GM23338 (cell line): Measurements from ENCODE around the gene LIPH. TPM values are rescaled to one million over a fixed set of nuclear protein-coding genes. Genes with fewer than 3 reads are reported as not detected.

Experiments used
- ATAC-seq: fragments of 200-7000 bp; cut with Tn5 transposase; 3 replicates; pipeline ENCODE4 v1.9.1; 2020
- DNase-seq: peaks from one replicate; pipeline ENCODE4 v3.0.0-alpha.2; 2015; ENCODE audit warnings: low spot score
- H2AFZ ChIP-seq: fragments of 200-600 bp; sonication (generic); 2 replicates; pipeline ENCODE4 v1.8.0; 2016; ENCODE audit warnings: antibody characterized with exemption, mild to moderate bottlenecking, moderate library complexity
- H3F3A ChIP-seq: fragments of 200-600 bp; sonication (generic); replicated peaks from 2 replicates; pipeline ENCODE4 v1.8.0; 2017; ENCODE audit warnings: antibody characterized with exemption, mixed run types, low read depth
- H3K27ac ChIP-seq: fragments of 200-600 bp; sonication (generic); 2 replicates; pipeline ENCODE4 v1.6.1; 2016; ENCODE audit warnings: low read depth
- H3K27me3 ChIP-seq: fragments of 200-600 bp; sonication (generic); 2 replicates; pipeline ENCODE4 v1.8.0; 2016; ENCODE audit warnings: mild to moderate bottlenecking, mixed run types, moderate library complexity; ENCODE audit not compliant: insufficient read depth
- H3K36me3 ChIP-seq: fragments of 200-600 bp; sonication (generic); 2 replicates; pipeline ENCODE4 v1.8.0; 2016; ENCODE audit warnings: mild to moderate bottlenecking; ENCODE audit not compliant: insufficient read depth
- H3K4me1 ChIP-seq: fragments of 200-600 bp; sonication (generic); 2 replicates; pipeline ENCODE4 v1.8.0; 2016; ENCODE audit warnings: mild to moderate bottlenecking, moderate library complexity; ENCODE audit not compliant: insufficient read depth
- H3K4me2 ChIP-seq: fragments of 200-600 bp; sonication (generic); 2 replicates; pipeline ENCODE4 v1.7.1; 2017; ENCODE audit warnings: mixed run types
- H3K4me3 ChIP-seq: fragments of 200-600 bp; sonication (generic); 2 replicates; pipeline ENCODE4 v1.6.1; 2016; ENCODE audit warnings: mixed run types
- H3K79me2 ChIP-seq: fragments of 200-600 bp; sonication (generic); replicated peaks from 2 replicates; pipeline ENCODE4 v1.8.0; 2017; ENCODE audit warnings: mild to moderate bottlenecking; ENCODE audit not compliant: insufficient read depth
- H3K9me2 ChIP-seq: fragments of 200-600 bp; sonication (generic); 2 replicates; pipeline ENCODE4 v1.8.0; 2017; ENCODE audit not compliant: insufficient read depth
- H4K20me1 ChIP-seq: fragments of 200-600 bp; sonication (generic); replicated peaks from 2 replicates; pipeline ENCODE4 v1.8.0; 2017; ENCODE audit warnings: mild to moderate bottlenecking; ENCODE audit not compliant: insufficient read depth
- H3K27ac Mint-ChIP-seq: 2 replicates; pipeline ENCODE4 v1.8.0; 2020; ENCODE audit warnings: inconsistent platforms, mild to moderate bottlenecking, moderate library complexity, mixed read lengths
- H3K27me3 Mint-ChIP-seq: 3 replicates; pipeline ENCODE4 v1.8.0; 2022; ENCODE audit warnings: low read depth, mild to moderate bottlenecking, moderate library complexity, mixed read lengths, inconsistent platforms; ENCODE audit not compliant: insufficient read depth, poor library complexity
- H3K36me3 Mint-ChIP-seq: 3 replicates; pipeline ENCODE4 v1.8.0; 2021; ENCODE audit warnings: low read depth, mild to moderate bottlenecking, inconsistent platforms, moderate library complexity, mixed read lengths
- H3K4me1 Mint-ChIP-seq: 3 replicates; pipeline ENCODE4 v1.8.0; 2020; ENCODE audit warnings: mild to moderate bottlenecking, inconsistent platforms, mixed read lengths
- H3K4me3 Mint-ChIP-seq: 3 replicates; pipeline ENCODE4 v1.8.0; 2021; ENCODE audit warnings: moderate library complexity, mild to moderate bottlenecking, inconsistent platforms, mixed read lengths
- H3K9me3 Mint-ChIP-seq: 3 replicates; pipeline ENCODE4 v1.8.0; 2020; ENCODE audit warnings: moderate library complexity, mild to moderate bottlenecking, inconsistent platforms, mixed read lengths
- CREB1 ChIP-seq: fragments of 250-450 bp; sonication (Bioruptor Pico); IDR thresholded peaks from 2 replicates; pipeline ENCODE4 v1.5.0; 2020; ENCODE audit warnings: low read depth, mild to moderate bottlenecking, moderate library complexity
- CTCF ChIP-seq, 2 experiments: fragments of 200-600 bp in 1 of 2; sonication (generic) in 1 of 2; conservative IDR thresholded peaks; 2 replicates each; pipeline versions ENCODE4 v1.5.1 to v1.6.1; 2016 to 2017; ENCODE audit warnings: antibody characterized with exemption in 2 of 2, low read depth in 2 of 2, mild to moderate bottlenecking in 2 of 2, moderate library complexity in 1 of 2
- ETS1 ChIP-seq: IDR thresholded peaks from 2 replicates; pipeline ENCODE4 v1.6.1; 2016; ENCODE audit warnings: antibody characterized with exemption
- EZH2 ChIP-seq: fragments of 200-600 bp; sonication (generic); IDR thresholded peaks from one replicate; pipeline ENCODE4 v1.8.0; 2017; ENCODE audit warnings: antibody characterized with exemption, mild to moderate bottlenecking, low read depth; ENCODE audit not compliant: unreplicated experiment
- EZH2phosphoT487 ChIP-seq: fragments of 200-600 bp; sonication (generic); IDR thresholded peaks from one replicate; pipeline ENCODE4 v1.8.1; 2018; ENCODE audit warnings: antibody characterized with exemption; ENCODE audit not compliant: unreplicated experiment
- JUNB ChIP-seq: IDR thresholded peaks from one replicate; pipeline ENCODE4 v1.6.1; 2016; ENCODE audit warnings: antibody characterized with exemption; ENCODE audit not compliant: unreplicated experiment
- NANOG ChIP-seq: IDR thresholded peaks from 2 replicates; pipeline ENCODE4 v1.6.1; 2016; ENCODE audit warnings: antibody characterized with exemption, borderline replicate concordance
- POLR2AphosphoS5 ChIP-seq: IDR thresholded peaks from 2 replicates; pipeline ENCODE4 v1.6.1; 2016; ENCODE audit warnings: antibody characterized with exemption, low read depth
- REST ChIP-seq: IDR thresholded peaks from one replicate; pipeline ENCODE4 v1.6.1; 2018; ENCODE audit warnings: antibody characterized with exemption; ENCODE audit not compliant: unreplicated experiment
- STAT1 ChIP-seq: IDR thresholded peaks from one replicate; pipeline ENCODE4 v1.6.1; 2016; ENCODE audit warnings: antibody characterized with exemption; ENCODE audit not compliant: unreplicated experiment
- ZNF114 ChIP-seq: fragments of 250-450 bp; sonication (Bioruptor Pico); IDR thresholded peaks from 2 replicates; pipeline ENCODE4 v1.5.0; 2020; ENCODE audit warnings: mild to moderate bottlenecking, moderate library complexity
- ZNF331 ChIP-seq: fragments of 250-450 bp; sonication (Bioruptor Pico); IDR thresholded peaks from 2 replicates; pipeline ENCODE4 v1.5.0; 2020; ENCODE audit warnings: low read depth, mild to moderate bottlenecking, moderate library complexity
- ZNF462 ChIP-seq: fragments of 250-450 bp; sonication (Bioruptor Pico); IDR thresholded peaks from 2 replicates; pipeline ENCODE4 v1.5.0; 2020; ENCODE audit warnings: mild to moderate bottlenecking, moderate library complexity
- polyA plus RNA-seq: library from polyadenylated mRNA; unstranded; fragments of >200 nt; fragmentation: Nextera tagmentation; extraction: Ambion mirVana; gene quantifications from 2 replicates; pipeline ENCODE4 v1.2.1, GENCODE V29; 2016
- total RNA-seq: library from RNA; depleted of rRNA; stranded (reverse); fragments of >200 nt; shearing (Covaris generic); gene quantifications from 2 replicates; pipeline ENCODE4 v1.2.3, GENCODE V29; 2014

Gene LIPH
- total and polyA plus RNA-seq, 2 experiments from 2014 or later, result 0.03 to 0.16 TPM

- TF ChIP-seq EZH2phosphoT487 (no peak), JUNB (no peak)
Measured at GRCh38 chr3:185473290-185473815, 79.0 kb downstream of the LIPH start (continued).

GRCh38 chr3:185470323-185470722, 82.1 kb downstream of the LIPH start:
- Mint-ChIP-seq H3K9me3 (no peaks in the 10 kb centered on the region), H3K27me3 (peaks cover 2% of the 10 kb centered on the region), H3K4me1 (peaks cover 15% of the 10 kb centered on the region), H3K36me3 (no peaks in the 10 kb centered on the region), H3K27ac (no peak overlapping the region), H3K4me3 (no peak overlapping the region; the same call in 2 of the 3 replicates)
- H4K20me1 ChIP-seq, result no peaks in the 10 kb centered on the region
- H3K36me3 ChIP-seq, result no peaks in the 10 kb centered on the region
- H3K27ac ChIP-seq, result no peak overlapping the region
- no peak overlapping the region for H2AFZ ChIP-seq
- no peak for TF ChIP-seq ETS1
- TF ChIP-seq POLR2AphosphoS5, result no peak
- no peak for TF ChIP-seq CREB1 (CRISPR knock-in tag)
- no peak for TF ChIP-seq ZNF114 (CRISPR knock-in tag)
- TF ChIP-seq EZH2phosphoT487, result no peak
- no peak for TF ChIP-seq NANOG
- TF ChIP-seq ZNF331 (CRISPR knock-in tag), result no peak
- TF ChIP-seq ZNF462 (CRISPR knock-in tag), result no peak
- TF ChIP-seq CTCF (conservative IDR thresholded peaks at IDR 0.05; ENCODE audit: low read depth in 2 of 2), result no peak
- no peak for TF ChIP-seq STAT1
- TF ChIP-seq EZH2, result no peak
- no peak for TF ChIP-seq REST
- no peak for TF ChIP-seq JUNB
- no peaks in the 10 kb centered on the region for H3K9me2 ChIP-seq
- no peaks in the 10 kb centered on the region for H3K79me2 ChIP-seq
- DNase-seq, result peak; percentile 84
- ATAC-seq, result peak; percentile 94
- 0 out of 2 replicates have a peak, but pooled peaks cover 4% of the 10 kb centered on the region for H3K4me1 ChIP-seq
- no peak overlapping the region for H3K4me2 ChIP-seq
- no peaks in the 10 kb centered on the region for H3F3A ChIP-seq
- no peaks in the 10 kb centered on the region for H3K27me3 ChIP-seq
- H3K4me3 ChIP-seq, result no peak overlapping the region
